ENCODE measurements around the gene CLASP1. TPM values are rescaled to one million over a fixed set of nuclear protein-coding genes. Genes with fewer than 3 reads are reported as not detected.

The CLASP1 gene
- total and polyA plus RNA-seq, 7 donors = 2.4 to 117 (median 53.9) TPM

DNA sequence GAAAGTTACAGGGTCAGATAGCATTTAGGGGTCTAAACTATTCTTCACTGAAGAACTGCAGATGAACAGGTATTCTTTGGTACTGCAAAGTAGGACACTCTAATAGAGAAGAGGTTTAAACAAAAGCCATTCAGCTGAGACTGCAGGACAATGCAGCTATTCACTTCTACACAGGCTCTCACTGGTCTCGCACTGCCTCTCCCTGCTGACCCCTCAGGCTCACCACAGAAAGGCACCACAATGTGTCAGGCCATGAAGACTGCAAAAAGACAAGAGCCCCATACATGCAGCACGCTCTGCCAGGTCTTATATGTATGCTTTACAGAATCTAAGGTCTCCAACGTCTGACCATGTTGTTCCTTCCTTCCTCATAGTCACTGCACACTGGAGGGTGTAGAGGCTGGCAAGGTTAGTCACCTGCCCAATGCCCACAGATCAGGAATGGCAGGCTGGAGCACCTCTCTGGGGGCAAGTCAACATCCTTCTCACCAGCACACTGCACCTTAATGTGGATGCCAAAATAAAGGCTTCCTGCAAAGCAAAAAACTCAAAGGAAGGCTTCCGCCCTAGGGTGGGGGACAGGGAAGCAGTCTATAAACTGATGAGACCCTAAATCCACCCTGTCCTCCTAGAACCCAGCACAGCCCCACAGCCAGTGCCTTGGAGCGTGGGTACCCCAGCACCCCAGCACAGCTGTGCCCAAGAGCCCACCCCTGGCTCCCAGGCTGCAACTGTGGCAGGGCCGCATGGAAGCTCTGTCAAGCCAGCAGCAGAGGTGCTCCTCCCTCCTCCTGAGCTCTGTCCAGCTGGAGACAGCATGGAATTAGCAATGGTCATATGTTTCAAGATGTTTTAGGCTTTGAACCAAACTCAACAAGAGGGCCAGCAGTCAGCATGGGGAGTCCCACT, 129.3 kb downstream of the CLASP1 start:
- intact Hi-C loops (cut with DNase I) = no loop called here
- no peak for DNase-seq
- H3K4me1 ChIP-seq = no peaks in the 10 kb centered on the region
- no peak for TF ChIP-seq POLR2A (IDR thresholded peaks at IDR 0.05)
- TF ChIP-seq, protein P1, sequence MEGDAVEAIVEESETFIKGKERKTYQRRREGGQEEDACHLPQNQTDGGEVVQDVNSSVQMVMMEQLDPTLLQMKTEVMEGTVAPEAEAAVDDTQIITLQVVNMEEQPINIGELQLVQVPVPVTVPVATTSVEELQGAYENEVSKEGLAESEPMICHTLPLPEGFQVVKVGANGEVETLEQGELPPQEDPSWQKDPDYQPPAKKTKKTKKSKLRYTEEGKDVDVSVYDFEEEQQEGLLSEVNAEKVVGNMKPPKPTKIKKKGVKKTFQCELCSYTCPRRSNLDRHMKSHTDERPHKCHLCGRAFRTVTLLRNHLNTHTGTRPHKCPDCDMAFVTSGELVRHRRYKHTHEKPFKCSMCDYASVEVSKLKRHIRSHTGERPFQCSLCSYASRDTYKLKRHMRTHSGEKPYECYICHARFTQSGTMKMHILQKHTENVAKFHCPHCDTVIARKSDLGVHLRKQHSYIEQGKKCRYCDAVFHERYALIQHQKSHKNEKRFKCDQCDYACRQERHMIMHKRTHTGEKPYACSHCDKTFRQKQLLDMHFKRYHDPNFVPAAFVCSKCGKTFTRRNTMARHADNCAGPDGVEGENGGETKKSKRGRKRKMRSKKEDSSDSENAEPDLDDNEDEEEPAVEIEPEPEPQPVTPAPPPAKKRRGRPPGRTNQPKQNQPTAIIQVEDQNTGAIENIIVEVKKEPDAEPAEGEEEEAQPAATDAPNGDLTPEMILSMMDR (IDR thresholded peaks at IDR 0.05) = no peak
- no peak for TF ChIP-seq EP300 (IDR thresholded peaks at IDR 0.05)
- TF ChIP-seq POLR2AphosphoS5 (IDR thresholded peaks at IDR 0.05) = no peak
- WGBS, 2 donors = 75 to 83% methylated on average over 6 of the region's 6 CpGs
- no peak overlapping the region for H3K27ac ChIP-seq
- H3K4me3 ChIP-seq = no peak overlapping the region
- H3K36me3 ChIP-seq = peaks cover 0 to 85% (median 6%) of the 10 kb centered on the region in 4 donors
- no peaks in the 10 kb centered on the region for H3K9me3 ChIP-seq
- no peaks in the 10 kb centered on the region for H3K27me3 ChIP-seq

DNA sequence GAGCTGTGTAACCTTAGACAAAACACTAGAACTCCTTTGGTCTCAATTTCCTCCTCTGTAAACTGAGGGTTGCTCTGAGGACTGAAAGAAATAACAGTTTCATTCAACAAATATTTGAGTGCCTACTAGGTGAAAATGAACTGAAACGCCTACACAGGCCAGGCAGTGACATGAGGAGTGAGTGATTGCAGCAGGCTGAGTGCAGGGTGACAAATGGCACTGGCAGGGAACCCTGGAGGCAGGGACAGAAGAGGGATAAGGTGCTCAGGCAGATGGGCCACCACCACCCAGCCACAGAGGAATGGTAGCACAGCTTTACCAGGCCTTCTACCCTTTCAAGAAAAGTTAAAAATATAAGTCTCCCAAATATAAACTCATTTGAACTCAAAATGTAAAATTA, 130.1 kb downstream of the CLASP1 start:
- Histone ChIP-seq H3K27me3 (no peaks in the 10 kb centered on the region), H3K36me3 (peaks cover 0 to 85% (median 9%) of the 10 kb centered on the region in 4 donors), H3K27ac (no peak overlapping the region), H3K9me3 (no peaks in the 10 kb centered on the region), H3K4me1 (no peaks in the 10 kb centered on the region), H3K4me3 (no peak overlapping the region)
- WGBS, 2 donors = 48 to 86% methylated on average over 1 of the region's 1 CpG
- intact Hi-C loops (cut with DNase I) = no loop called here
- no peak for DNase-seq
- TF ChIP-seq POLR2A (IDR thresholded peaks at IDR 0.05) = no peak
- TF ChIP-seq POLR2AphosphoS5 (IDR thresholded peaks at IDR 0.05) = no peak
- TF ChIP-seq EP300 (IDR thresholded peaks at IDR 0.05) = no peak
- TF ChIP-seq, protein P1 (IDR thresholded peaks at IDR 0.05) = no peak

DNA sequence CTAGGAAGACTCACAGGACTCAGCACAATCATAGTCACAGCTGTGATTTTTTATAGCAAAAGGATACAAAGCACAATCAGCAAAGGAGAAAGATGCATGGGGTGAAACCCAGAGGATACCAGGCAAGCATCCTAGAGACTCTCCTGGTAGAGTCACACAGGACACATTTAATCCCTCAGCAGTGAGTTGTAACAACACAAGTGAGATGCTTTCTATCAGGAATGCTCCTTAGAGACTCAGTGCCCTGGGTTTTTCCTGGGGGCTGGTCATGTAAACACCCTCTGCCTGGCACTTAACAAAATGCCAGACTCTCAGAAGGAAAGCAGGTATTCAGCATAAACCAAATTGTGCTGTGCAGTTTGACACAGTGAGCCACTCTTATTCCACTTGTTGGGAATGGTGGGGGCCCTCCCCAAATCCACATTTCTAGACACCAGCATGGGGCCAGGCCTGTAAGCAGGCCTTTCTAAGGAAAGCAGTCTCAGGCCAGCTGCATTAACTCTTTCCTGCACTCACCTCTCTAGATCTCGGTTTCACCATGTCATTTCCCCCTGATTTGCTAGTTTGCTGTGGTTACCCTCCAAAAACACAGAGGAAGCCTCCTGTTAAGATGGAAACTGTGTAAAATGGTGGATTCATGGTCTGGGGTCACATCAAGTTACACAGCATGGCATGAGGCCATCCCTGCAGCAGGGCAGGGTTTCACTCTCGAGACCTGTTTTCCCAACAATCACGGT, 135.5 kb downstream of the CLASP1 start:
- intact Hi-C loops (cut with DNase I) = no loop called here
- 94 to 97% methylated on average over 3 of the region's 3 CpGs for WGBS, 2 donors
- Histone ChIP-seq H3K27ac (no peak overlapping the region), H3K4me3 (no peak overlapping the region), H3K27me3 (no peaks in the 10 kb centered on the region), H3K36me3 (peaks cover 0 to 56% (median 5%) of the 10 kb centered on the region in 4 donors), H3K9me3 (no peaks in the 10 kb centered on the region), H3K4me1 (peaks cover 0 to 7% (median 0%) of the 10 kb centered on the region in 4 donors)
- no peak for DNase-seq
- TF ChIP-seq POLR2AphosphoS5 (IDR thresholded peaks at IDR 0.05) (no peak), POLR2A (IDR thresholded peaks at IDR 0.05) (no peak), EP300 (IDR thresholded peaks at IDR 0.05) (no peak)
- TF ChIP-seq, protein P1 (IDR thresholded peaks at IDR 0.05) = no peak

DNA sequence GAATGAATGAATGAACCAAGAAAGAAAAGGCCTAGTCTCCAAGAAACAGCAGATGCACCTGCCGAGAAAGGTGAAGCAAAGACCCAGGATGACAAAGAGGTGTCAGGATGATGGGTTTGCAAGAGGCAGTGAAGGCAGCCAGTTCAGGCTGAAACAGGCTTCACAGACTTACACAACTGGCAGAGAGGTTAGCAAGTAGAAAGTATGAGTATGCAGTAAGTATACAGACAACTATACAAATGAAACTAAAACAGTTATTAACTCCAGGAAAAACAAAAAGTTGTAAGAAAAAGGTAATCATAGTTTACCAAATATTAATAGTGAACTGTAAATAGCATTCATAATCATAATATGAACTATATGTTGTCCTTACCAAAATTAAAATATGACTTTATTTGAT, 138.4 kb downstream of the CLASP1 start:
- H3K36me3 ChIP-seq = peaks cover 0 to 36% (median 3%) of the 10 kb centered on the region in 4 donors
- no peak overlapping the region for H3K27ac ChIP-seq
- intact Hi-C loops (cut with DNase I) = no loop called here
- TF ChIP-seq POLR2A (IDR thresholded peaks at IDR 0.05) (no peak), POLR2AphosphoS5 (IDR thresholded peaks at IDR 0.05) (no peak), EP300 (IDR thresholded peaks at IDR 0.05) (no peak)
- TF ChIP-seq, protein P1 (IDR thresholded peaks at IDR 0.05) = no peak
- no peak overlapping the region for H3K4me3 ChIP-seq
- no peaks in the 10 kb centered on the region for H3K27me3 ChIP-seq
- no peaks in the 10 kb centered on the region for H3K9me3 ChIP-seq
- WGBS, 2 donors = 97 to 99% methylated on average over 1 of the region's 1 CpG
- H3K4me1 ChIP-seq = peaks cover 0 to 7% (median 0%) of the 10 kb centered on the region in 4 donors
- no peak for DNase-seq

Data from sigmoid colon (tissue), 7 donors.